Endodermal cell (in vitro differentiated cells): ENCODE results near the gene RERE. TPM values are rescaled to one million over a fixed set of nuclear protein-coding genes. Genes with fewer than 3 reads are reported as not detected.

ENCODE experiments used
- DNase-seq: peaks from one replicate; pipeline ENCODE4 v3.0.0-alpha.2; 2017
- H3K27ac ChIP-seq: 2 replicates; pipeline ENCODE4 v1.5.1; 2013; ENCODE audit warnings: mild to moderate bottlenecking, low read depth, low read length, moderate library complexity
- H3K27me3 ChIP-seq: 2 replicates; pipeline ENCODE4 v1.6.1; 2013; ENCODE audit warnings: mild to moderate bottlenecking, low read length, moderate library complexity; ENCODE audit not compliant: insufficient read depth, control insufficient read depth, poor library complexity, severe bottlenecking
- H3K36me3 ChIP-seq: 2 replicates; pipeline ENCODE4 v1.7.0; 2013; ENCODE audit warnings: mild to moderate bottlenecking, low read length, moderate library complexity; ENCODE audit not compliant: control insufficient read depth, insufficient read depth
- H3K4me1 ChIP-seq: one replicate; pipeline ENCODE4 v1.7.0; 2013; ENCODE audit warnings: low read length; ENCODE audit not compliant: control insufficient read depth, insufficient read depth
- H3K4me3 ChIP-seq: 2 replicates; pipeline ENCODE4 v1.5.1; 2013; ENCODE audit warnings: mild to moderate bottlenecking, low read length, moderate library complexity
- H3K9ac ChIP-seq: 2 replicates; pipeline ENCODE4 v1.6.1; 2013; ENCODE audit warnings: mild to moderate bottlenecking, low read length, moderate library complexity; ENCODE audit not compliant: poor library complexity, severe bottlenecking; ENCODE audit errors: extremely low read depth
- H3K9me3 ChIP-seq: 2 replicates; pipeline ENCODE4 v1.6.1; 2013; ENCODE audit warnings: mild to moderate bottlenecking, low read length, moderate library complexity; ENCODE audit not compliant: control insufficient read depth
- H3K27ac Mint-ChIP-seq: 2 replicates; pipeline ENCODE4 v1.8.0; 2020; ENCODE audit warnings: mixed read lengths
- H3K27me3 Mint-ChIP-seq: 2 replicates; pipeline ENCODE4 v1.8.0; 2021; ENCODE audit warnings: mild to moderate bottlenecking, mixed read lengths; ENCODE audit not compliant: insufficient read depth
- H3K36me3 Mint-ChIP-seq: 2 replicates; pipeline ENCODE4 v1.8.0; 2020; ENCODE audit warnings: low read depth, mixed read lengths
- H3K4me1 Mint-ChIP-seq: 2 replicates; pipeline ENCODE4 v1.8.0; 2020; ENCODE audit warnings: mixed read lengths
- H3K4me3 Mint-ChIP-seq: 2 replicates; pipeline ENCODE4 v1.8.0; 2020; ENCODE audit warnings: mild to moderate bottlenecking, moderate library complexity, mixed read lengths
- H3K9me3 Mint-ChIP-seq: 2 replicates; pipeline ENCODE4 v1.8.0; 2020; ENCODE audit warnings: mild to moderate bottlenecking, mixed read lengths
- WGBS, 2 experiments: methylation state at CpG; one replicate each; pipeline versions ENCODE4 v1.1.5 to v1.1.7; 2013; ENCODE audit warnings: missing lambda C conversion rate in 2 of 2, mixed read lengths in 1 of 2; ENCODE audit not compliant: insufficient coverage in 1 of 2, insufficient read length in 1 of 2; 5-methylcytosine and 5-hydroxymethylcytosine counted together
- total RNA-seq, 2 donors: library from RNA; stranded (reverse); fragmentation: NEBNext Ultra II Directional in 1 of 2; extraction: Animal tissue kit (Norgen Biotek cat#: 25700) in 1 of 2; gene quantifications; 2 replicates in 1 of 2; 3 replicates in 1 of 2; pipeline ENCODE4 v1.2.1, GENCODE V29; 2021
- TF ChIP-seq, protein P1 (sequence below): fragments of 200-600 bp; sonication (generic); conservative IDR thresholded peaks from 2 replicates; pipeline ENCODE4 v1.5.0; 2021; ENCODE audit warnings: antibody characterized with exemption, mild to moderate bottlenecking

Gene RERE
- total RNA-seq, 2 donors from 2014 or later = 159 to 179 TPM

DNA sequence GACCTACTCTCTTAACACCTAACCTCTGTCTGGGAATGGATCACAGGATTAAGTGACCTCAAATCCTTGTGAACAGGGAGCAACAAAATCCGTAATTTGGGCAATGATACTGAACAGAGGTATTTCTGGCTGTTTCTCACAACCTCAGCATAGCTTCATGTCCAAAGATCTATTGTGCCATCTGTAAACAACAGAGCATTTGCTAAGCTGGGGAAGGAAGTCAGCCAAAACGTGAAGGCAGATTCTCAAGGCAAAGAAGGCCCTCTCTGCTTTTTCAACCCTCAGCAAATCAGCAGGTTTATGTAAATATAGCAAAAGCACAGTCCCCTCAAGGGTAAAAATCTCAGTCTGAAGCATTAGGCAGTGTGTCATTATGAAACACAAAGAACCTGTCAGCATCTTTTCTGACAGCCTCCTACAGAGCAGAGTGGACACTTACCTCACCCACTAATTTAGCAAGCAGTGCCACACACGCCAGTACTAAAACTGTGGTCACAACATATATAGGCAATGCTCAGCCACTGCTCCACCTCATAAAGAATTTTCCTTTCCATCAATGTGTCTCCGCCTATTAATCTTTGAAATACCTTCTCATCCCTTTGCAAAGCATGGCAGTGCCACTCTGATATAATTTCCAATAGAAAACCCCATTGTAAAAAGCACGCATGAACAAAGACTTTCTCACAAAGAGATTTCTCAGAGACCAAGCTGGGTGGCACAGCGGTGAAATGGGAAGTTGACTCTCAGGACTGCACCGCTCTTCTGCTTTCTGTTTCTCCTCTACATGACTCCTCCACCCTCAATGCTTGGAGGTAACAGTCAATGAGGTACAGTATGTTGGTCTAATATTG, 188.0 kb downstream of the RERE start:
- Mint-ChIP-seq H3K4me3 (no peak overlapping the region), H3K4me1 (peaks cover 60% of the 10 kb centered on the region), H3K36me3 (peaks cover 7% of the 10 kb centered on the region), H3K27me3 (no peaks in the 10 kb centered on the region), H3K9me3 (no peaks in the 10 kb centered on the region), H3K27ac (peak overlapping the region; percentile 45)
- Histone ChIP-seq H3K9me3 (no peaks in the 10 kb centered on the region), H3K27ac (peak overlapping the region; percentile 81), H3K27me3 (no peaks in the 10 kb centered on the region), H3K36me3 (no peaks in the 10 kb centered on the region), H3K9ac (no peak overlapping the region), H3K4me3 (no peak overlapping the region), H3K4me1 (peaks cover 40% of the 10 kb centered on the region)
- DNase-seq = no peak
- TF ChIP-seq, protein P1, sequence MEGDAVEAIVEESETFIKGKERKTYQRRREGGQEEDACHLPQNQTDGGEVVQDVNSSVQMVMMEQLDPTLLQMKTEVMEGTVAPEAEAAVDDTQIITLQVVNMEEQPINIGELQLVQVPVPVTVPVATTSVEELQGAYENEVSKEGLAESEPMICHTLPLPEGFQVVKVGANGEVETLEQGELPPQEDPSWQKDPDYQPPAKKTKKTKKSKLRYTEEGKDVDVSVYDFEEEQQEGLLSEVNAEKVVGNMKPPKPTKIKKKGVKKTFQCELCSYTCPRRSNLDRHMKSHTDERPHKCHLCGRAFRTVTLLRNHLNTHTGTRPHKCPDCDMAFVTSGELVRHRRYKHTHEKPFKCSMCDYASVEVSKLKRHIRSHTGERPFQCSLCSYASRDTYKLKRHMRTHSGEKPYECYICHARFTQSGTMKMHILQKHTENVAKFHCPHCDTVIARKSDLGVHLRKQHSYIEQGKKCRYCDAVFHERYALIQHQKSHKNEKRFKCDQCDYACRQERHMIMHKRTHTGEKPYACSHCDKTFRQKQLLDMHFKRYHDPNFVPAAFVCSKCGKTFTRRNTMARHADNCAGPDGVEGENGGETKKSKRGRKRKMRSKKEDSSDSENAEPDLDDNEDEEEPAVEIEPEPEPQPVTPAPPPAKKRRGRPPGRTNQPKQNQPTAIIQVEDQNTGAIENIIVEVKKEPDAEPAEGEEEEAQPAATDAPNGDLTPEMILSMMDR = no peak
- WGBS, 2 experiments = 69 to 81% methylated on average over 4 to 7 of the region's 7 CpGs

DNA sequence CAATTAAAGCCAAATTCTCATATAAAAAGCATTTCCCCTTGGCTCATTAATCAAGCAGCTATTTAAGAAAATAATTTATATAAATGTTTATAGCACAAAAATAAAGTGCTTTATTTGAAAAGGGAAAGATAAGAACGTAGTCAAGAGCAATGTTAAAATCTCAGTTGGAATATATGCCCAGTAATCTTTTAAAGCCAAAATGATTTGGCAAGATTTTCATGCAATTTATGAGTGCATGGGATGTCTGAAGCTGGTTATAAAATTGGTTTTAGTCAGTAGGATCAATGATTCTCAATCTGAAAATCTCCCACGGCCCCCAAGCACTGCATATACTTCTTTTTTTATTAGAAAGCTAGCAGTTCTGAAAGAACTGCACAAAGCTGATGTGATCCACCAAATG, 188.8 kb downstream of the RERE start:
- H3K4me1 ChIP-seq = peaks cover 40% of the 10 kb centered on the region
- Mint-ChIP-seq H3K9me3 (no peaks in the 10 kb centered on the region), H3K27me3 (no peaks in the 10 kb centered on the region), H3K4me1 (peaks cover 62% of the 10 kb centered on the region), H3K36me3 (no peaks in the 10 kb centered on the region), H3K27ac (no peak overlapping the region), H3K4me3 (no peak overlapping the region)
- no peaks in the 10 kb centered on the region for H3K27me3 ChIP-seq
- TF ChIP-seq, protein P1 = no peak
- H3K4me3 ChIP-seq = no peak overlapping the region
- DNase-seq = no peak
- no peaks in the 10 kb centered on the region for H3K9me3 ChIP-seq
- H3K36me3 ChIP-seq = no peaks in the 10 kb centered on the region
- H3K27ac ChIP-seq = no peak overlapping the region
- no peak overlapping the region for H3K9ac ChIP-seq
- WGBS, 2 experiments = 93 to 94% methylated on average over 2 of the region's 2 CpGs

DNA sequence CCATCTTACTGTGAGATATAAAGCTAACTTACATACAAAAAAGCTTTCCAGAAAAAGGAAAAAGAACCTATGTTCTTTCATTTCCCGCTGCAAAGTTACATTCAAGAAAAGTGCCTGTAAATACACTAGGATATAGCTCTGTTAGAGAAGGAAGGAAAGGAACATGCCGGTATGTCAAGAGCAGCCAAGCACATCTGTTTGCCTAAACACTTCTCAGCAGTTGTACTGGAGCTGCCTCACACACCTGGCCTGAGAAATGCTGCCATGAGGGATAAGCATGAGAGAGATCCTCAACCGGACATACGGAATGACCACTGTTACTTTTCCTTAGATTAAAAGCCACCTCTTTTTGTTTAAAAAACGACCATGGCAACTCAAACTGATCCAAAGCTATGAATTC, 189.7 kb downstream of the RERE start:
- H3K9me3 ChIP-seq = no peaks in the 10 kb centered on the region
- 94 to 100% methylated on average over 4 to 5 of the region's 5 CpGs for WGBS, 2 experiments
- no peak overlapping the region for H3K4me3 ChIP-seq
- peaks cover 3% of the 10 kb centered on the region for H3K36me3 ChIP-seq
- no peak for DNase-seq
- Mint-ChIP-seq H3K36me3 (peaks cover 2% of the 10 kb centered on the region), H3K9me3 (no peaks in the 10 kb centered on the region), H3K4me1 (peaks cover 65% of the 10 kb centered on the region), H3K4me3 (no peak overlapping the region), H3K27ac (peak overlapping the region; percentile 74), H3K27me3 (no peaks in the 10 kb centered on the region)
- no peak overlapping the region for H3K9ac ChIP-seq
- TF ChIP-seq, protein P1 = no peak
- no peaks in the 10 kb centered on the region for H3K27me3 ChIP-seq
- H3K27ac ChIP-seq = no peak overlapping the region
- peaks cover 37% of the 10 kb centered on the region for H3K4me1 ChIP-seq
